HG02798 (cell line): Measurements from ENCODE around the gene RHBDD3.
"Not testable (repeated sequence)": the region's sequence is repeated elsewhere in the genome, so short reads cannot be mapped to it uniquely, and the experiment has no call there.

Experiments
- ATAC-seq: cut with Tn5 transposase; IDR thresholded peaks from one replicate; pipeline ENCODE4 v1.9.1; 2021; ENCODE audit warnings: mild to moderate bottlenecking; ENCODE audit not compliant: unreplicated experiment, poor library complexity

The RHBDD3 gene

GRCh38 chr22:29253561-29254285, 14.1 kb downstream of the RHBDD3 start:
- no peak for ATAC-seq

GRCh38 chr22:29251981-29252911, 15.5 kb downstream of the RHBDD3 start:
- no peak for ATAC-seq

- no peak for ATAC-seq
Measured at GRCh38 chr22:29251265-29251664, 16.5 kb downstream of the RHBDD3 start.

GRCh38 chr22:29247891-29248290, 19.9 kb downstream of the RHBDD3 start:
- ATAC-seq, result not testable (repeated sequence)

- peak; percentile 55 for ATAC-seq
Measured at GRCh38 chr22:29245626-29246385, 22.0 kb downstream of the RHBDD3 start.

GRCh38 chr22:29244785-29245625, 22.8 kb downstream of the RHBDD3 start:
- no peak for ATAC-seq

- no peak for ATAC-seq
Measured at GRCh38 chr22:29243874-29244446, 23.8 kb downstream of the RHBDD3 start.

GRCh38 chr22:29240481-29240880, 27.3 kb downstream of the RHBDD3 start:
- not testable (repeated sequence) for ATAC-seq

GRCh38 chr22:29233277-29233877, 34.4 kb downstream of the RHBDD3 start:
- ATAC-seq, result no peak

GRCh38 chr22:29231971-29232959, 35.5 kb downstream of the RHBDD3 start:
- ATAC-seq, result no peak

- no peak for ATAC-seq
Measured at GRCh38 chr22:29230972-29231875, 36.6 kb downstream of the RHBDD3 start.

GRCh38 chr22:29226351-29226981, 41.3 kb downstream of the RHBDD3 start:
- no peak for ATAC-seq

GRCh38 chr22:29225422-29226090, 42.2 kb downstream of the RHBDD3 start:
- ATAC-seq, result no peak

- ATAC-seq, result no peak
Measured at GRCh38 chr22:29224859-29225410, 42.8 kb downstream of the RHBDD3 start.

- ATAC-seq, result no peak
Measured at GRCh38 chr22:29224121-29224858, 43.5 kb downstream of the RHBDD3 start.
